Endothelial cell of umbilical vein (primary cell): Measurements from ENCODE around the gene SHISA8.

Experiments
- CTCF ChIP-seq, 2 donors: IDR thresholded peaks; 1 replicate in 1 of 2; 2 replicates in 1 of 2; pipeline ENCODE4 v1.5.1; 2011; ENCODE audit warnings: low read length in 2 of 2, mild to moderate bottlenecking in 2 of 2, moderate library complexity in 2 of 2, control low read depth in 1 of 2, inconsistent platforms in 1 of 2, low read depth in 1 of 2; ENCODE audit not compliant: insufficient read depth in 1 of 2; ENCODE audit errors: extremely low read depth in 1 of 2
- FOS ChIP-seq: IDR thresholded peaks from 2 replicates; pipeline ENCODE4 v1.6.1; 2011; ENCODE audit warnings: mild to moderate bottlenecking, low read length, moderate library complexity, borderline replicate concordance; ENCODE audit not compliant: insufficient read depth
- POLR2A ChIP-seq: IDR thresholded peaks from 2 replicates; pipeline ENCODE4 v1.6.1; 2012; ENCODE audit warnings: low read depth, mild to moderate bottlenecking, control low read depth, low read length

DNA sequence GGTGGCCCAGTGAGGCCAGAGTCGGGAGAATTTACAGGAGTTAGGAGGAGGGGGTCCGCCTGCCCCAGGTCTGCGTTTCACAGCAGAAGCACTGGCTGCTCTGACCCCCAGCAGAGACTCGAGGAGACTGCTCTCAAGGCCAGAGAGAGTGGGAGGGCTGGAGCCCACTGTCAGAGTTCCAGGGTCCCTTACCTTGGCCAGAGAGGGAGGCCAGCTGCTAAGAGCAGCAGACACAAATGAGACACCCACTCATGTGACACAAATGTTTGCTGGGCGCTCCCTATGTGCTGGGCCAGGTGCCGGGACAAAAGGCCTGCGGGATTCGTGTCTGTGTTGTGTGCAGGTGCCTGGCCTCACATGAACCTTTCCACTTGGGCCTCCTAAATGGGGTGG lies 14.5 kb upstream of the SHISA8 start:
- no peak for TF ChIP-seq CTCF (IDR thresholded peaks at IDR 0.05; ENCODE audit: extremely low read depth in 1 of 2, insufficient read depth in 1 of 2, low read depth in 1 of 2, low read length in 2 of 2)
- TF ChIP-seq POLR2A = no peak
- TF ChIP-seq FOS = no peak
